Calu3 (cell line): ENCODE measurements around the gene LGR4. TPM values are rescaled to one million over a fixed set of nuclear protein-coding genes. Genes with fewer than 3 reads are reported as not detected.

Experiments used
- BruUV-seq: library from RNA; stranded (reverse); fragments of 400-500 nt; replicated peaks from 2 replicates; lab custom pipeline; 2021; lab: Mats Ljungman, UMichigan
- CTCF ChIA-PET: fragments of 300-600 bp; sonication (Branson Sonifier 250); formaldehyde crosslinking; loops from one replicate; lab custom pipeline; 2022; ENCODE audit warnings: antibody characterized with exemption; lab: Charles Lee
- DNase-seq: peaks from one replicate; pipeline ENCODE4 v3.0.0; 2022
- H3K27ac Mint-ChIP-seq: one replicate; pipeline ENCODE4 v1.8.0; 2022; ENCODE audit warnings: mixed read lengths; ENCODE audit not compliant: unreplicated experiment
- H3K27me3 Mint-ChIP-seq: one replicate; pipeline ENCODE4 v1.8.0; 2022; ENCODE audit warnings: mixed read lengths; ENCODE audit not compliant: unreplicated experiment
- H3K36me3 Mint-ChIP-seq: one replicate; pipeline ENCODE4 v1.8.0; 2022; ENCODE audit warnings: mild to moderate bottlenecking, moderate library complexity, mixed read lengths; ENCODE audit not compliant: insufficient read depth, unreplicated experiment
- H3K4me1 Mint-ChIP-seq: one replicate; pipeline ENCODE4 v1.8.0; 2022; ENCODE audit warnings: mild to moderate bottlenecking, low read depth, mixed read lengths; ENCODE audit not compliant: unreplicated experiment
- H3K4me3 Mint-ChIP-seq: one replicate; pipeline ENCODE4 v1.8.0; 2022; ENCODE audit warnings: mild to moderate bottlenecking, low read depth, moderate library complexity, mixed read lengths; ENCODE audit not compliant: unreplicated experiment
- H3K9me3 Mint-ChIP-seq: one replicate; pipeline ENCODE4 v1.8.0; 2022; ENCODE audit warnings: low read depth, mixed read lengths; ENCODE audit not compliant: unreplicated experiment
- intact Hi-C: fragments of 100-400 bp; cut with micrococcal nuclease; formaldehyde crosslinking; loops from one replicate; pipeline ENCODE4 v1.10.0; 2022; ENCODE audit not compliant: unreplicated experiment
- total RNA-seq: library from RNA; stranded (reverse); gene quantifications from 2 replicates; pipeline ENCODE4 v1.2.3, GENCODE V29; 2022
- TF ChIP-seq, protein P1 (sequence below): fragments of 200-600 bp; IDR thresholded peaks from one replicate; pipeline ENCODE4 v1.8.0; 2022; ENCODE audit warnings: antibody characterized with exemption; ENCODE audit not compliant: unreplicated experiment

The LGR4 gene
- total RNA-seq, 1 experiment from 2014 or later, result 50.0 TPM

DNA sequence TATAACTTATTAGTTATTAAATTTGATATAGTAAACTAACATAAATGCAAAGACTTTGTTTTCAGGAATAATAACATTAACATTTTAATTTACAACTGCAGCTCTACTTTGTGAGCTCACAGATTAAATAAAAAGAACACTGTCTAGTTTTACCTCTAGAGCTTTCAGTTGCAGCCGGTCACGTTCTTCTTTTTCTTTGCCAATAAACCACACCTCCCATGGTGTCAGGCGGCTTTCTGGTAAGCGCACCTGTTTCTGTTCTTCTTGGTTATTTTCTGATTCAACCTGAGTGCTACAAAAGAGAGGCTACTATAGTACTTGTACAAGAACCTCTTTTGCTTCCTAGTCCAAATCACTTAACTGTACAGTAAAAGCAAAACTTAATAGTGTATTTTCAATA is 115.3 kb downstream of the LGR4 start:
- peaks cover 32% of the 10 kb centered on the region for H3K4me1 Mint-ChIP-seq
- peaks cover under 1% of the 10 kb centered on the region for H3K36me3 Mint-ChIP-seq
- no peak overlapping the region for H3K4me3 Mint-ChIP-seq
- H3K9me3 Mint-ChIP-seq, result no peaks in the 10 kb centered on the region
- CTCF ChIA-PET, result no interaction called here
- no TSS peak for BruUV-seq
- no peak for DNase-seq
- no peaks in the 10 kb centered on the region for H3K27me3 Mint-ChIP-seq
- H3K27ac Mint-ChIP-seq, result no peak overlapping the region
- intact Hi-C loops, result no loop called here
- TF ChIP-seq, protein P1, sequence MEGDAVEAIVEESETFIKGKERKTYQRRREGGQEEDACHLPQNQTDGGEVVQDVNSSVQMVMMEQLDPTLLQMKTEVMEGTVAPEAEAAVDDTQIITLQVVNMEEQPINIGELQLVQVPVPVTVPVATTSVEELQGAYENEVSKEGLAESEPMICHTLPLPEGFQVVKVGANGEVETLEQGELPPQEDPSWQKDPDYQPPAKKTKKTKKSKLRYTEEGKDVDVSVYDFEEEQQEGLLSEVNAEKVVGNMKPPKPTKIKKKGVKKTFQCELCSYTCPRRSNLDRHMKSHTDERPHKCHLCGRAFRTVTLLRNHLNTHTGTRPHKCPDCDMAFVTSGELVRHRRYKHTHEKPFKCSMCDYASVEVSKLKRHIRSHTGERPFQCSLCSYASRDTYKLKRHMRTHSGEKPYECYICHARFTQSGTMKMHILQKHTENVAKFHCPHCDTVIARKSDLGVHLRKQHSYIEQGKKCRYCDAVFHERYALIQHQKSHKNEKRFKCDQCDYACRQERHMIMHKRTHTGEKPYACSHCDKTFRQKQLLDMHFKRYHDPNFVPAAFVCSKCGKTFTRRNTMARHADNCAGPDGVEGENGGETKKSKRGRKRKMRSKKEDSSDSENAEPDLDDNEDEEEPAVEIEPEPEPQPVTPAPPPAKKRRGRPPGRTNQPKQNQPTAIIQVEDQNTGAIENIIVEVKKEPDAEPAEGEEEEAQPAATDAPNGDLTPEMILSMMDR, result no peak

DNA sequence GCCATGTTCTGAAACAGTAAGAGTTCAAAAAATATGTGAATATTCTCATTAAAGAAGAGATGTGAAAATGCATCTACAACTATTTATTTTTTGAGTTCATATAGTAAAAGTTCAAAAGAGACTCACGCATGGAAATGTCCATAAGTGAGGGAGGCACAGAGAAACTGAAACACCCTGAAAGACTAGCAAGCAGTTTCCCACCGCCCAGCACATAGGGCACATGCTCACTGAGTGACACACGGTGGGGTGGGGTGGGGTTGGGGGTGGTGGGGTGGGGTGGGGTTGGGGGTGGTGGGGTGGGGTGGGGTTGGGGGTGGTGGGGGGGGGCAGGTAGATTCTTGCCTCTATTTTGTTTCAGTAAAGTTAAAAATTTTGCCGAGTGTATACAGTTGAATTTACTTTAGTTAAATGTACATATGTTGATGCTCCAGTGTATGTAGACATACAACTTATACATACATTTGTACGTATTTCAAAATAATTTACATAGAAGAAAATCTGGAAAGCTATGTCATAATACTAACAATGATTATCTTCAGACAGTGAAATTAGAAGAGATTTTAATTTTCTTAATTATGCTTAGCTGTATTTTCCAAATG is 115.9 kb downstream of the LGR4 start:
- H3K4me3 Mint-ChIP-seq, result no peak overlapping the region

DNA sequence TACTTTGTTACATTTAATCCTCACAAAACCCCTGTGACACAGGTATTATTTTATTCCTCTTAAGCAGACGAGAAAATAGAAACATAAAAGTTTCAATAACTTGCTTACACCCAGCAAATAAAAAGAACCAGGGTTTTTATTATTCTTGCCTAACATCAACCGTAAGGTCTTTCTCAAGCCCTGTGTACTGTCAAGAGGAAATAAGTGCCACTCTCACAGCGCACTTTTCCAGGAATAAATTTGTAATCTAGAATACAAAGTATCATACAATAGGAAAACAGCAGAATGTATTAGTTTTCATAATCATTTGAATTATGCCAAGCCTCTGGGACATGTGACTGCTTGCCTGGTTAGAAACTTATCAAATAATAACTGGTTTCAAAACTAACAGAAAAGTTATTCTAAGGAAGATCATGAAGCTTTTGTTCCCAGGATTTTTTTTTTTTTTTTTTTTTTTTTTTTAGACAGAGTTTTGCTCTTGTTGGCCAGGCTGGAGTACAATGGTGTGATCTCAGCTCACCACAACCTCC is 117.0 kb downstream of the LGR4 start:
- H3K27me3 Mint-ChIP-seq, result no peaks in the 10 kb centered on the region
- no peak for DNase-seq
- TF ChIP-seq, protein P1, result no peak
- H3K9me3 Mint-ChIP-seq, result no peaks in the 10 kb centered on the region
- BruUV-seq, result no TSS peak
- no peak overlapping the region for H3K4me3 Mint-ChIP-seq
- H3K36me3 Mint-ChIP-seq, result peaks cover 6% of the 10 kb centered on the region
- intact Hi-C loops, result no loop called here
- CTCF ChIA-PET, result interaction anchor here (0.8 kb wide), 1 partner anchor 19 kb away, joined by 4 read pairs; no protein-coding TSS in a partner anchor
- peaks cover 21% of the 10 kb centered on the region for H3K4me1 Mint-ChIP-seq
- no peak overlapping the region for H3K27ac Mint-ChIP-seq

More for the DNA sequence above, 115.9 kb downstream of the LGR4 start:
- Mint-ChIP-seq H3K27ac (no peak overlapping the region), H3K4me1 (peaks cover 26% of the 10 kb centered on the region), H3K36me3 (no peaks in the 10 kb centered on the region), H3K9me3 (no peaks in the 10 kb centered on the region), H3K27me3 (no peaks in the 10 kb centered on the region)
- BruUV-seq, result no TSS peak
- no peak for DNase-seq
- CTCF ChIA-PET, result no interaction called here
- TF ChIP-seq, protein P1, result no peak
- intact Hi-C loops, result no loop called here

DNA sequence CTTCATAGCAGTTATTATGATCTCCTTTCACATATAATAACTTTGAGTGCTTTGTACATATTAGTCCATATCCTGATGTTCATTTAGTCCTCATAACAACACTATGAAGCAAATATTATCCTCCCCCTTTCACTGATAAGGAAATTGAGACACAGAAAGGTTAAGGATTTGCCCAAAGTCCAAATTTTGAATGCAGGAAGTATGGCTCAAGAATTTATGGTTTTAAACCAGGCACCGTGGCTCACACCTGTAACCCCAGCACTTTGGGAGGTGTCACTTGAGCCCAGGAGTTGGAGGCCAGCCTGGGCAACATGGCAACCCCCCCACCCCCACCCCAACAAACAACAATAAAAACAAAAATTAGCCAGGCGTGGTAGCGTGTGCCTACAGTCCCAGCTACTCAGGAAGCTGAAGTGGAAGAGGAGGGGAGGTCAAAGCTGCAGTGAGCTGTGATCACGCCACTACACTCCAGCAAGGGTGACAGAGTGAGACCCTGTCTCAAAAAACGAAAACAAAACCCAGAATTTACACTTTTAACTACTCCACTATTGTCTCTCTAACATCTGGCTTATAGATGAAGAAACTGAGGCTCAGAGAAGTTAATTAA is 118.1 kb downstream of the LGR4 start:
- Mint-ChIP-seq H3K27ac (no peak overlapping the region), H3K27me3 (no peaks in the 10 kb centered on the region), H3K4me3 (no peak overlapping the region), H3K4me1 (peaks cover 19% of the 10 kb centered on the region), H3K9me3 (no peaks in the 10 kb centered on the region), H3K36me3 (peaks cover 6% of the 10 kb centered on the region)
- no peak for DNase-seq
- TF ChIP-seq, protein P1, result no peak
- intact Hi-C loops, result no loop called here
- CTCF ChIA-PET, result no interaction called here
- BruUV-seq, result no TSS peak
